ENCODE measurements around the gene GIGYF2.

GRCh38 chr2:232850039-232850438 lies 152.9 kb downstream of the GIGYF2 start:
- no peak for TF ChIP-seq CTCF (IDR thresholded peaks at IDR 0.05)
- TF ChIP-seq POLR2A (IDR thresholded peaks at IDR 0.05), result no peak
